CD4-positive, alpha-beta T cell treated with Interleukin-4 for 1 hour (primary cell): ENCODE data around the gene GALNT6.

Experiments
- DNase-seq, 2 donors: peaks; one replicate each; pipeline ENCODE4 v3.0.0-alpha.2; 2020 to 2022

GALNT6 gene

DNA sequence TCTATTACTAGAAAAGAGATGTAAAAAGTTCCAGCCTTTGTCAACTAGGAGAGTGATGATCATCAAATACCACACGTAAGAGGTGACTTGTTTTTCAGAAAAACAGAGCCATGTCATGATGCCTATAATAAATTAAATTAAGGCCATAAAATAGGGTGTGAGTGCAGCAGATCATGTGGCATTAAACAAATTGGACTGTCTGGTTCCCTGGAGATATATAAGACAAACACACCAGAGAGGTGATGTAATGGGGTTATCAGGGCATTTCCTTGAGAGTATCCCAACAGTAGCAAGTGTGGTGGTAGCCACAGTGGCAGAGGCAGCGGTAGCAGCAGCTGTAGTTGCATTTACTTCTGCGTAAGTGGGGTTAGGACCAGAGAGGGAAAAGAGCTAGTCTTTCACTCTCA is 14.6 kb upstream of the GALNT6 start:
- no peak for DNase-seq

- no peak for DNase-seq
Measured at GRCh38 chr12:51404627-51405026, 13.4 kb upstream of the GALNT6 start.

- peak in 1 of 2 donors; percentile 56 for DNase-seq
Measured at GRCh38 chr12:51403681-51404136, 12.5 kb upstream of the GALNT6 start.

GRCh38 chr12:51403159-51403558 is 12.0 kb upstream of the GALNT6 start:
- DNase-seq, result no peak

DNA sequence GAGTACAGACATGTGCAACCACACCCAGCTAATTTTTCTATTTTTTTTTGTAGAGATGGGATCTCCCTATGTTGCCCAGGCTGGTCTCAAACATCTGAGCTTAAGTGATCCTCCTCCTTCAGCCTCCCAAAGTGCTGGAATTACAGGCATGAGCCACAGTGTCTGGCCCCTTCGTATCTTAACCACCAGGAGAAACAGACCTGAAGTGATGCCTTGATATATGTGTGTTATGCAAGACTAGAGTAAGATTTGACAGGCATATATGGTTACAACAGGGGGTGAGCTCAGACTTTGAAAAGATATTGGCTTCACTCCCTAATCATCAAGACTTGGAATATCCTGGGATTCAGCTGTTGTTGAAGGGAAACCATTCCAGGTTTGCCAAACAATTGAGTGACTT is 10.7 kb upstream of the GALNT6 start:
- DNase-seq, result no peak

- no peak for DNase-seq
Measured at GRCh38 chr12:51401486-51401885, 10.3 kb upstream of the GALNT6 start.

- no peak for DNase-seq
Measured at GRCh38 chr12:51401020-51401419, 9.8 kb upstream of the GALNT6 start.

GRCh38 chr12:51399891-51400290 is 8.7 kb upstream of the GALNT6 start:
- no peak for DNase-seq

DNA sequence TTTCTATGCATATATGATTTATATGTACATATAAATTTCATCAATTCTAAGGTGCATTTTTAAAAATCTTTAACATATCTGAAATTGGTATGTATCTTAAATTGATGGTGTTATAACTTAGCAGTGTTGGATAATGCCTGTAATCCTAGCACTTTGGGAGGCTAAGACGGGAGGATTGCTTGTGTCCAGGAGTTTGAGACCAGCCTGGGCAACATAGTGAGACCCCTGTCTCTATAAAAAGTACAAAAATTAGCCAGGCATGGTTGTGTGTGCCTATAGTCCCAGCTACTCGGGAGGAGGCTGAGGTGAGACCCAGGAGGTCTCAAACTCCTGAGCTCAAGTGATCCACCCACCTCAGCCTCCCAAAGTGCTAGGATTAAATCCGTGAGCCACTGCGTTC is 6.5 kb upstream of the GALNT6 start:
- no peak for DNase-seq

DNA sequence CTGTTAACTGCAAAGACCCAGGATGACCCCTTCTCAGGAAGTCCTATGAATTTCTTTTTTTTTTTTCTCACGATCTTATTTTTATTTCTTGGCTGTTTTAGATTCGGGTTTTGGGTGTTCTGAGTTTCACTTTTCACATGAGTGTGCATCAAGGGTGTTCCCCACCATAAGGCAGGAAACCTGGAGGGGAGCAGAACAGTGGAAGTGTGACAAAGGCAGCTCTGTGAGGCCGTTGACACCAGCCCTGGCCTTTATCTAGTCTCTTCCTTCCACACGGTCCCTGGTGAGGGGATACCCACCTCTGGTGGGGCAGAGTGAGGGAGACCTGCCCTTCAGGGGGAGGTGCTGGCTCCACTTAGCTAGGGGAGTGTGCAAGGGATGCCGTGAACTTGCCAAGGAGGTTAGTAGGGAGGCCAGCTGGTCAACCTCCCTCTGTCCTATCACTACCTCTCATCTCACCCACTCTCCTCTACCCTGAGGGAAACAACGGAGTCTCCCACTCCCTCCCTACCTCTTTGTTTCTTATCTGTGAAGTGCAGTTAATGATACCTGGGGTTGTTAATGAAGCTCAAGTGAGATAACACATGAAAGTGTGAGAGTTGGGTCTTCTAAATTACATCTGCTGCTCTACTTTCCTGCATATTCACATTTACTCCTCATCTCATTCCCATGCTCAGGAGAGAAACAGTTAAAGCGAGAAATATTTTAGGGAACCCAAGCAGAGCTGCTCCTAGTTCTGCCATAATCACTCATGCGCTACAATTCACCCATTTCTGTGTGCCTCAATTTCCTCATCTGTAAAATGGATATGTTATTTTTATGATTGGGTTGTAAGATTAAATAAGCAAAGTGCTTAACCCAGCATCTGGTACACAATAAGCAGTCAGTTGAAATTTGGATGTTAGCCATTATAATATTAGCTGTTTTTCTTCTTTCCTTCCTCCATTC is 4.4 kb upstream of the GALNT6 start:
- DNase-seq, result peak; percentile 26 to 48

DNA sequence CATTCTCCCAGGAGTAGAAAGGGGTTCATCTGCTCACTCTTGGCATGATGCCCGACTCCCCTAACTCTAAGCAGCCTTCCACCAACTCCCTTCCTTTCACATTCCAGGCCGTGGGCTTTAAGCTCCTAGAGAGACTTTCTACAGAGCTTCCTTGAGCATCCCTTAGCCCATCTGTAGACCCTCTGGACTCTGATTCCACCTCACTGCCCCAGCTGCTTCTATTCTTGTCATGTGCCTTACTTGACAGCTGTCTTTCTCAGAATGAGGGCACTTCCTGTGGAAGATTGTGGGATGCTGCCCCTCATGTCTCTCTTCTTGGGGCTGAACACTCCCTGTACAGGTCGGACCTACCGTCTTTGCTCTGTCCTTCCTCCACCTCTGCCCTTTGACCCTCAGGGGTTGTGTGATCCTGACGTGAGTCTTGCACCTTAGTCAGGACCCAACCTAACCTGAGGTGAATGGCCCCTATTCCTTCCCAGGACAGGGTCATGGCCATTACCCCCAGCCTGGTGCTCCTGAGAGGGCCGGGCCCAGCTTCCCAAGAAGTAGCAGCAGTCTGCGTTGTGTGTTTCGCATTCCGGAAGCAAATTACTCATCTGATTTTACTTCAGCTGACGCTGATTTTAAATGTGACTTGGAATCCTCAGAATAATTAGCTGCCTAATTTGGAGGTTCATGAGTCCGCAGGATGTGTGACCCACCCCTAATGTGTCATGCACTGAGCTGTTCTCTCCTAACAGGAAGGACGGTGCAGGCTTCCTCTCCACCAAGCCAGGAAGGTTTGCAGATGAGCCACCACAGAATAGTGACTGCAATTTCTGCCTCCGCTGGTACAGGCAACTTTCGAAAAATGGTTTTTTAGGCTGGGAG is 2.7 kb upstream of the GALNT6 start:
- DNase-seq, result peak; percentile 67

DNA sequence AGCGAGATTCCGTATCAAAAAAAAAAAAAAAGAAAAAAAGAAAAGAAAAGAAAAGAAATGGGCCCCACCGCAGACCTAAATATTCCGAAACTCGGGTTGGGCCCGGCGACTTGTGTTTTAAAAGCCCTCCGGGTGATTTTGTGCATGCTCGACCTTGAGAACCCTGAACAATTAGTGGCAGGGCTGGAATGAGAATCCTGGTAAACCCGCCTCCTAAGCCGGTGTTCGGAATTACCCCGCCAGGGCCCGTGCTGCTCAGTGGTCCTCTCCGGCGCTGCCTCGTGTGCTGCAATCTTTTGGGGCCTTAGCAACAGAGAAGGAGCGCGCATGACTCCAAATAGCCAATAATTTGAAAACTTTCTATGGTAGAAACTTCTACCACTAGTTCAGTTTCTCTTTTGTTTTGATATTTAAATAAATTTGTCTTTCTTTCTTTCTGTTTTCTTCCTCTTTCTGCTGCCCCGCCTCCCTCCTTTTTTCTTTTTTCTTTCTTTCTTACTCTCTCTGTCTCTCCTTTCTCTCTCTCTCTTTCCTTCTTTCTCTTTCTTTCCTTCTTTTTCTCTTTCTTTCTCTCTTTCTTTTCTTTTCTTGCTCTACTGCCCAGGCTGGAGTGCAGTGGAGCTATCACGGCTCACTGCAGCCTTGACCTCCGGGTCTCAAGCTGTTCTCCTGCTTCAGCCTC is 1.5 kb upstream of the GALNT6 start:
- DNase-seq, result peak in 1 of 2 donors; percentile 33

- peak in 1 of 2 donors; percentile 29 for DNase-seq
Measured at GRCh38 chr12:51390891-51391282, 319 bp downstream of the GALNT6 start.

- DNase-seq, result no peak
Measured at GRCh38 chr12:51390457-51390856, 749 bp downstream of the GALNT6 start.

GRCh38 chr12:51389302-51389999 is 1.8 kb downstream of the GALNT6 start:
- no peak for DNase-seq

DNA sequence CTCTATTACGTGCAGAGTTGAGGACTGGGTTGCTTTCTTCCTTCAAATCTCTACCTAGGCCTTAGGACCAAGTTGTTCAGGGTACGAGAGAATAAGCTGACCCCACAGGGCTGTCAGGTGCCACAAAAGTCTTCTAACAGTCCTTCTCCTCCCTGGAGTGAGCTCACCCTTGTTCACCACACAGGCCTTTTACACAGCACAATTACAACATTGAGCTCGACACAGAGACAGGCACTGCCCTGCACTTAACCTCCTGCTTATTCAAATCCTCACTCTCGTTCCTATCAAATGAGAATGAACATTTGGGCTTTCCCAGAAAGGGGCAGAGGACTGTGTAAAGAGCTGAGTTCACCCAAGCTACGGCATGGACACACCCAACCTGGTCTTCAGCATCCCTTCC is 2.4 kb downstream of the GALNT6 start:
- no peak for DNase-seq

- DNase-seq, result peak in 1 of 2 donors; percentile 21
Measured at GRCh38 chr12:51388069-51388799, 3.0 kb downstream of the GALNT6 start.

DNA sequence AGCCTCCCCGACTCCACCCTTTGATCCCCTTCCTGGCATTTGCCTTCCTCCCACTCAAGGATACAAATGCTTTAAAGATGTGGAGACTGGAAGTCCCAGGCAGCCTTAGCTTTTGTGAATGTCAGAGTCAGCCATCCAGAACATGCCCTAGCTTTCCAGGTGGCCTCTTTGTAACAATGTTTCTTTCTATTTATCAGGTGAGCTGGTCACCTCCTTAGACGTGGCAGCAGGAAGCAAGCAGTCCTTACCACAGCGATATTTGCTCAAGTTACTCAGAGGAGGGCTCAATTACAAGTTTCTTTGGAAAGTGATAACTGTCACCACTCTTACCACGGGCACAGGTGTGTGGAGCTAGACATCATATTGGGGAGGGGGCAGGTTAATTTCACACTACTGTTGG is 4.9 kb downstream of the GALNT6 start:
- no peak for DNase-seq

DNA sequence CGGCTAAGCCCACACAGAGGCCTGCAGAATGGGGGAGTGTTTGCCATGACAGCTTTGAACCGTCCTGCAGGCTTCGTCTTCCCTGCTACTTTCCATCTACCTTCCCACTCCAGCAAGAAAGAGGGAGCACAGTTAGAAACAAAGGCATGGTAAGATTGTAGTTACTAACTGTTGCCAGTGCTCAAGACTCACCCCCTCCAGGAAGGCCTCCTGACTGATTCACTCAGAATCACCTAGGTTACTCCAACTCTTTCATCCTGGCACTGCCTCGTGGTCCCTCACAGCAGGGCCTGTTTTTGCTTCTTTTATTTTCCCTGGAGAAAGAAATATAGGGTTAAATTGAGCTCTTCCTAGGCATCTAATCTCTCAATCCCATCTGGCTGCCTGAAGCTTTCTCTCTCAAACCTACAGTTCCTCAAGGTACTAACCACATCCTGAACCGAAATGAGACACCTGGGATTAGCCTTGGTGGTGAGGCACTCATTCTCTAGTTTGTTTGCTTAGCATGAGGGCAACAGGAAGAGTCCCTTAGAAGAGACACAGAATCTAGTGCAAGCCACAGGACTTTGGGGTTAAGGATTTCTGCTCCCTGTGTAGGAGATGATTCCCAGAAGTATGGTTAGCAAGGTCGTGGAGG is 7.8 kb downstream of the GALNT6 start:
- no peak for DNase-seq

DNA sequence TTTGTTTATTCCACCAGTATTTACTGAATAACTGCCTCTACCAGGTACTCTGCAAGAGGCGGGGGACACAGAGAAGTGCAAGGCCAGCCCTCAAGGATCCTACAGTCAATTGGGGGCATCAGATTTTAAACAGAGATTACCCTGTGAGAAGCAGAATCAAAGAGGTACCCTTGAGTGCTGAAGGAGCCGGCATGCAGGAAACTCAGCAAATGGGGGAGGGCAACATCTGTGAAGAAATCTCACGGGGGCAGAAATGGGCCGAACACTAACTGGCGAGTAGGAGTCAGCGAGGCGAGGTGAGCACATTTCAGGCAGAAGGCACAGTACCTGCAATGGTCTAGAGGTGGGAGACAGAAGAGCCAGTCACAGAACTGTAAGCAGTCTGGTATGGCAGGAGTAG is 9.0 kb downstream of the GALNT6 start:
- DNase-seq, result no peak
